Activated T-cell treated with anti-CD3 and anti-CD28 coated beads, Interleukin-2, amount 50 U/mL, for 4 hours (primary cell): Measurements from ENCODE around the gene NFIX. TPM values are rescaled to one million over a fixed set of nuclear protein-coding genes. Genes with fewer than 3 reads are reported as not detected.

ENCODE experiments used
- ATAC-seq, 2 donors: fragments of 200-7000 bp; cut with Tn5 transposase; one replicate each; pipeline ENCODE4 v1.10.0; 2021
- DNase-seq: peaks from one replicate; pipeline ENCODE4 v3.0.0-alpha.2; 2020
- H3K27me3 Mint-ChIP-seq: one replicate; pipeline ENCODE4 v1.8.0; 2021; ENCODE audit warnings: low read depth, mixed read lengths
- H3K36me3 Mint-ChIP-seq: one replicate; pipeline ENCODE4 v1.8.0; 2022; ENCODE audit warnings: mixed read lengths; ENCODE audit not compliant: insufficient read depth
- H3K4me1 Mint-ChIP-seq: one replicate; pipeline ENCODE4 v1.8.0; 2021; ENCODE audit warnings: low read depth, mixed read lengths
- H3K4me3 Mint-ChIP-seq: one replicate; pipeline ENCODE4 v1.8.0; 2021; ENCODE audit warnings: mild to moderate bottlenecking, moderate library complexity, mixed read lengths
- H3K9me3 Mint-ChIP-seq: one replicate; pipeline ENCODE4 v1.8.0; 2021; ENCODE audit warnings: mixed read lengths
- total RNA-seq, 3 donors: library from RNA; stranded (reverse); gene quantifications; one replicate each; pipeline ENCODE4 v1.2.1, GENCODE V29; 2021

The NFIX gene
- total RNA-seq, 3 donors from 2014 or later, result 11.1 to 20.4 (median 16.1) TPM

DNA sequence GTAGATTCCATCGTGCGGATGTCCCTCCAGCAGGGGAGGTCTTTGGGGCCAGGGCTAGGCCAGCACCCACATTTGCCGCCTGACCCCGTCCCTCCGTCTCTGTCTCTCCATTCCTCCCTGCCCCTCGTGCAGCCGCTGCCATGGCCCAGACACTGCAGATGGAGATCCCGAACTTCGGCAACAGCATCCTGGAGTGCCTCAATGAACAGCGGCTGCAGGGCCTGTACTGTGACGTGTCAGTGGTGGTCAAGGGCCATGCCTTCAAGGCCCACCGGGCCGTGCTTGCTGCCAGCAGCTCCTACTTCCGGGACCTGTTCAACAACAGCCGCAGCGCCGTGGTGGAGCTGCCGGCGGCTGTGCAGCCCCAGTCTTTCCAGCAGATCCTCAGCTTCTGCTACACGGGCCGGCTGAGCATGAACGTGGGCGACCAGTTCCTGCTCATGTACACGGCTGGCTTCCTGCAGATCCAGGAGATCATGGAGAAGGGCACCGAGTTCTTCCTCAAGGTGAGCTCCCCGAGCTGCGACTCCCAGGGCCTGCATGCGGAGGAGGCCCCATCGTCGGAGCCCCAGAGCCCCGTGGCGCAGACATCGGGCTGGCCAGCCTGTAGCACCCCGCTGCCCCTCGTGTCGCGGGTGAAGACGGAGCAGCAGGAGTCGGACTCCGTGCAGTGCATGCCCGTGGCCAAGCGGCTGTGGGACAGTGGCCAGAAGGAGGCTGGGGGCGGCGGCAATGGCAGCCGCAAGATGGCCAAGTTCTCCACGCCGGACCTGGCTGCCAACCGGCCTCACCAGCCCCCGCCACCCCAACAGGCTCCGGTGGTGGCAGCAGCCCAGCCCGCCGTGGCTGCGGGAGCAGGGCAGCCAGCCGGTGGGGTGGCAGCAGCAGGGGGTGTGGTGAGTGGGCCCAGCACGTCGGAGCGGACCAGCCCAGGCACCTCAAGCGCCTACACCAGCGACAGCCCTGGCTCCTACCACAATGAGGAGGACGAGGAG is 140.1 kb downstream of the NFIX start:
- Mint-ChIP-seq H3K4me1 (peaks cover 34% of the 10 kb centered on the region), H3K27me3 (no peaks in the 10 kb centered on the region), H3K9me3 (no peaks in the 10 kb centered on the region), H3K36me3 (peaks cover 20% of the 10 kb centered on the region), H3K4me3 (no peak overlapping the region)
- no peak for ATAC-seq
- DNase-seq, result no peak

DNA sequence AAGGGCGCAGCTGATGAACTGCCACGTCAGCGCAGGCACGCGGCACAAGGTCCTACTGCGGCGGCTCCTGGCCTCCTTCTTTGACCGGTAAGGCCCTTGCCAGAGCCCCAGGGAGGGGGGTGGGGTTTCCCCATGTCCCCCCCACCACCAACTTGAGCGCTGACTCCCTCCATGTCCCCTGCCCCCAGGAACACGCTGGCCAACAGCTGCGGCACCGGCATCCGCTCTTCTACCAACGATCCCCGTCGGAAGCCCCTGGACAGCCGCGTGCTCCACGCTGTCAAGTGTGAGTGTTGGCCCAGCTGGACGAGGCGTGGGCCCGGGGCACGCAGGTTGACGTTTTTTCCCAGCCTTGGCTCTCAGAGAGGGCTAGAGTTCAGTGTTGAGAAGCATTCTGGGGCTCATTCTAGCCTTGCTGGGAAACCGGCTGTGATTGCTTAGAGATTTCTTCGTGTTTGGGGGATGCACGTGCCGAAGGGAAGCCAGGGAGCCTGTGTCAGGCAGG is 142.1 kb downstream of the NFIX start:
- H3K4me1 Mint-ChIP-seq, result peaks cover 21% of the 10 kb centered on the region

DNA sequence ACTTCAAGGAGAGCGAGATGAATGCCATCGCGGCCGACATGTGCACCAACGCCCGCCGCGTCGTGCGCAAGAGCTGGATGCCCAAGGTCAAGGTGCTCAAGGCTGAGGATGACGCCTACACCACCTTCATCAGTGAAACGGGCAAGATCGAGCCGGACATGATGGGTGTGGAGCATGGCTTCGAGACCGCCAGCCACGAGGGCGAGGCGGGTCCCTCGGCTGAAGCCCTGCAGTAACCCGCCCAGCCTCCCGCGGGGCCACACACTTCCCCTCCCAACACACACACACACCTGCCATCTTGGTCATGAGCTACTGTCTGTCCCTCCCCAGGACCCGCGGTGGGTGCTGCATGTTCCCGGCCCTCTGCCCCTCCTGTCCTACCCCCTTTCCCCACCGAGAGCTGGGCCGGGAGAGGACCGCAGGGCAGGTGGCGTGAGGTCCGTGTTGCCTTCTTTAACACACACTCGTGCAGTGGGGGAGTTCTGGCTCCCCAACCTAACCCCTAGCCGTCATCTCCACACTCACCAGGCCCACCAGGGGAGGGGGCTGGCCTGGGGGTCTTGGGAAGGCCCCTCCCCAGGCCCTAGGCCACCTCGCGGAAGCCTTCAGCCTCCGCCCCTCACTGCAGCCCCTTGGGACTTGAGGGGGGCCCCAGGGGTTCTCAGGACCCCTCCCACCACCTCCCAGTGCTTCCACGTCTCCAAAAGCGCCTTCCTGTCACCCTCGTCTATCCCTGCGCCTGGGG is 143.1 kb downstream of the NFIX start:
- Mint-ChIP-seq H3K4me1 (peaks cover 11% of the 10 kb centered on the region), H3K27me3 (no peaks in the 10 kb centered on the region), H3K4me3 (no peak overlapping the region), H3K9me3 (no peaks in the 10 kb centered on the region), H3K36me3 (peaks cover 20% of the 10 kb centered on the region)
- DNase-seq (no peak), ATAC-seq (no peak)

More for the DNA sequence above, 142.1 kb downstream of the NFIX start:
- ATAC-seq (no peak), DNase-seq (no peak)
- H3K9me3 Mint-ChIP-seq, result no peaks in the 10 kb centered on the region
- H3K27me3 Mint-ChIP-seq, result no peaks in the 10 kb centered on the region
- H3K4me3 Mint-ChIP-seq, result no peak overlapping the region
- H3K36me3 Mint-ChIP-seq, result peaks cover 20% of the 10 kb centered on the region

DNA sequence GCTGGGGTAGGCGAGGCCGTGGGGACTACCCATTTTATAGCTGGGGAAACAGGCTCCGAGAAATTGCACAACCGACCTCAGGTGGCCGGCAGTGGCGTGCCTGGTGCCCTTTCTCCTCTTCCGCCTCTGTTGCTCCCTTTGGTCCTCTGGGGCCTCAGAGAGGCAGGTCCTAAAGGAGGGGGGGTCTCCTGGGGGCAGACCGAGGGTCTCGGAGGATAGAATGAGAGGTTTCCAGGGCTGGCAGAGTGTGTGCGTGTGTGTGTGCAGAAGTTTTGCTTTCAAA is 143.6 kb downstream of the NFIX start:
- Mint-ChIP-seq H3K4me3 (no peak overlapping the region), H3K4me1 (peaks cover 6% of the 10 kb centered on the region), H3K27me3 (no peaks in the 10 kb centered on the region), H3K9me3 (no peaks in the 10 kb centered on the region), H3K36me3 (peaks cover 22% of the 10 kb centered on the region)
- DNase-seq (no peak), ATAC-seq (no peak)

DNA sequence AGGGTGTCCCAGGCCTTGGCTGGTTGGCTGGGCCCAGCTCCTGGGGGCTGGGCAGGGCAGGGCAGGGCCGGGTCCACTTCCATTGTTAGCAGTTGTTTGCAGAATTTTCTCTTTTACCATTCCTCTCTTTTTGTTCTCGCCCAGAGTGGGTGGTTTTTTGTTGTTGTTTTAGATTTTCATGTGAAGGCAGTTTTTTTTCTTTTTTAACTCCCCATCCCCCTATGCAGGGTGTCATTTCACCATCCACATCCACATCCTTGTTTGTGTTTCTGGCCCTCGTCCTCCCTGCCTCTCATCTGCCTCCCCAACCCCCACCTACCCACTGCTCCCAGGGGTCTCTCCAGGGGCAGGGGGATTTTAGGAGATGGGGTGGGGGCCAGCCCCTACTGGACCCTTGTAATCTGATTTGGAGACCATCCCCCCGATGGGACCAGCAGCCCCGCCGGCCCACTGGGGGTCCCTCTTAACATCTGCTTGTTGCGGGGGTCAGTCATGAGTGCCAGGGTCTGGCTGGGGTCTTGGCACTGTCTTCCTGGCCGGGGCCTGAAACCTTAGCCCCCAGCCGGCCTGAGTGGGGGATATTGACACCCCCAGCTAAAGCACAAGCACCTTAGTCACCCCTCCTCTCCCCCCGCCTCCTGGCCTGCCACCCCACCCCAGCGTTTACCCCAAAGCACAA is 144.5 kb downstream of the NFIX start:
- H3K27me3 Mint-ChIP-seq, result no peaks in the 10 kb centered on the region
- no peaks in the 10 kb centered on the region for H3K9me3 Mint-ChIP-seq
- ATAC-seq, result no peak
- no peaks in the 10 kb centered on the region for H3K4me1 Mint-ChIP-seq
- no peak overlapping the region for H3K4me3 Mint-ChIP-seq
- DNase-seq, result no peak
- H3K36me3 Mint-ChIP-seq, result peaks cover 26% of the 10 kb centered on the region

DNA sequence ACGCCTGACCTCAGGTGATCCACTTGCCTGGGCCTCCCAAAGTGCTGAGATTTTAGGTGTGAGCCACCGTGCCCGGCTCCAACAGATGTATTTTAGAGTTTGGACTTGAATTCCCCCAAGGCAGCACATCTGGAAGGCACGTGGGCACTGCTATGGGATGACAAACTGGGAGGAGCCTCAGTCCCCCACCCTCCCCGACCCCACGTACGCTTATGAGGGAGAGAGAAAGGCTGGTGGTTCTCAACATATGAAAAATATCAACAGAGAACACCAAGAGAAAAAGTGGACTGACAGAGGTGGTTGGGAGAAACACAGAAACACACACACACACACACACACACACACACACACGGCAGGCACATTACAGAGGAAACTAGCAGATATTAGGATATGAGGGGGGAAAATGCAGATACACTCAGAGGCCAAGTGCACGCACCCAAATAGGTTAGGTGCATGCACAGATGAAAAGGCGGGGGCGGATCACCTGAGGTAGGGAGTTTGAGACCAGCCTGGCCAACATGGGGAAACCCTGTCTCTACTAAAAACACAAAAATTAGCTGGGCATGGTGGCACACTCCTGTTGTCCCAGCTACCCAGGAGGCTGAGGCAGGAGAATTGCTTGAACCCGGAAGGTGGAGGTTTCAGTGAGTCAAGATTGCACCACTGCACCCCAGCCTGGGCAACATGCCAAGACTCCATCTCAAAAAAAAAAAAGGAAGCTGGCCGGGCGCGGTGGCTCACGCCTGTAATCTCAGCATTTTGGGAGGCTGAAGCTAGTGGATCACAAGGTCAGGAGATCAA is 151.7 kb downstream of the NFIX start:
- Mint-ChIP-seq H3K36me3 (peaks cover 7% of the 10 kb centered on the region), H3K4me3 (no peak overlapping the region), H3K4me1 (peaks cover 26% of the 10 kb centered on the region), H3K9me3 (no peaks in the 10 kb centered on the region), H3K27me3 (no peaks in the 10 kb centered on the region)
- ATAC-seq (no peak), DNase-seq (no peak)

Other genes starting within 250 kb of the NFIX start
- not detected for gene BEST2, start 243.7 kb upstream of the NFIX start, total RNA-seq
- gene HOOK2, start 219.9 kb upstream of the NFIX start, total RNA-seq, result 1 to 10 TPM; 5.9 to 8.4 (median 6.0) TPM
- gene JUNB, start 204.0 kb upstream of the NFIX start, total RNA-seq, result 100 to 1,000 TPM; 261 to 295 (median 287) TPM
- gene PRDX2, start 193.7 kb upstream of the NFIX start, total RNA-seq, result 100 to 1,000 TPM; 185 to 224 (median 211) TPM
- gene THSD8, start 193.4 kb upstream of the NFIX start, total RNA-seq, result 10 to 100 TPM; 10.3 to 18.8 (median 12.6) TPM
- 10 to 100 TPM; 32.3 to 42.7 (median 39.1) TPM for gene RNASEH2A, start 188.9 kb upstream of the NFIX start, total RNA-seq
- not detected for gene RTBDN, start 160.9 kb upstream of the NFIX start, total RNA-seq
- 1 to 10 TPM in 1 of 3 donors, under 1 TPM in 2; 0.37 to 1.0 (median 0.38) TPM for gene MAST1, start 157.0 kb upstream of the NFIX start, total RNA-seq
- 10 to 100 TPM; 14.3 to 19.5 (median 15.9) TPM for gene DNASE2, start 114.0 kb upstream of the NFIX start, total RNA-seq
- gene KLF1, start 108.3 kb upstream of the NFIX start, total RNA-seq, result under 1 TPM; 0.55 to 0.92 (median 0.68) TPM
- 10 to 100 TPM; 60.1 to 85.8 (median 72.8) TPM for gene GCDH, start 104.3 kb upstream of the NFIX start, total RNA-seq
- under 1 TPM; 0.53 to 0.91 (median 0.87) TPM for gene SYCE2, start 76.2 kb upstream of the NFIX start, total RNA-seq
- 100 to 1,000 TPM; 345 to 368 (median 368) TPM for gene FARSA, start 61.8 kb upstream of the NFIX start, total RNA-seq
- gene CALR, start 56.9 kb upstream of the NFIX start, total RNA-seq, result 1,000 to 10,000 TPM; 1,489 to 1,621 (median 1,575) TPM
- 100 to 1,000 TPM; 256 to 265 (median 264) TPM for gene RAD23A, start 49.6 kb upstream of the NFIX start, total RNA-seq
- gene GADD45GIP1, start 38.3 kb upstream of the NFIX start, total RNA-seq, result 10 to 100 TPM; 60.5 to 65.2 (median 61.8) TPM
- not detected for gene DAND5, start 25.9 kb upstream of the NFIX start, total RNA-seq
- 1 to 10 TPM; 1.9 to 3.0 (median 2.9) TPM for gene LYL1, start 107.4 kb downstream of the NFIX start, total RNA-seq
- gene TRMT1, start 121.3 kb downstream of the NFIX start, total RNA-seq, result 100 to 1,000 TPM; 240 to 248 (median 246) TPM
- 100 to 1,000 TPM; 127 to 137 (median 134) TPM for gene NACC1, start 122.8 kb downstream of the NFIX start, total RNA-seq
- gene STX10, start 154.9 kb downstream of the NFIX start, total RNA-seq, result 10 to 100 TPM; 64.5 to 66.0 (median 65.4) TPM
- gene IER2, start 154.9 kb downstream of the NFIX start, total RNA-seq, result 100 to 1,000 TPM in 2 of 3 donors, 10 to 100 TPM in 1; 99.4 to 113 (median 110) TPM